HCT116 (cell line): ENCODE results near the gene BTG1. TPM values are rescaled to one million over a fixed set of nuclear protein-coding genes. Genes with fewer than 3 reads are reported as not detected.
A peak's percentile ranks its signal among the peaks of the same experiment; 100 is the strongest.

ENCODE experiments used
- ATAC-seq: fragments of 200-7000 bp; cut with Tn5 transposase; 2 replicates; pipeline ENCODE4 v1.9.1; 2020; ENCODE audit warnings: mild to moderate bottlenecking, moderate library complexity
- BruUV-seq: library from RNA; stranded (reverse); fragments of 400-500 nt; replicated peaks from 2 replicates; lab custom pipeline; 2021; lab: Mats Ljungman, UMichigan
- CTCF ChIA-PET: fragments of 300-600 bp; sonication (Branson Sonifier 250); formaldehyde crosslinking; loops from one replicate; lab custom pipeline; 2021; ENCODE audit warnings: antibody characterized with exemption; lab: Charles Lee
- POLR2A ChIA-PET: fragments of 300-600, 350-600 bp; sonication (Branson Sonifier 250); formaldehyde crosslinking; loops from one replicate; lab custom pipeline; 2021; ENCODE audit warnings: antibody characterized with exemption; lab: Charles Lee
- RAD21 ChIA-PET, 2 experiments: fragments of 300-600 bp; sonication (Branson Sonifier 250); formaldehyde crosslinking; loops; one replicate each; lab custom pipeline; 2023; ENCODE audit warnings: low total read pairs in 2 of 2; ENCODE audit not compliant: uncharacterized antibody in 2 of 2, unreplicated experiment in 2 of 2, low non-redundant PET in 1 of 2; lab: Charles Lee
- DNase-seq: peaks from one replicate; pipeline ENCODE4 v3.0.0-alpha.2; 2010; ENCODE audit warnings: low read depth, low spot score
- H2AFZ ChIP-seq: fragments of 200-600 bp; shearing (Covaris generic), sonication (generic); 2 replicates; pipeline ENCODE4 v1.6.1; 2017; ENCODE audit warnings: low read depth, mixed run types, mixed read lengths, antibody characterized with exemption, low read length; ENCODE audit not compliant: poor library complexity, severe bottlenecking
- H3K27ac ChIP-seq: 2 replicates; pipeline ENCODE4 v1.5.1; 2012; ENCODE audit warnings: low read depth, low read length
- H3K27me3 ChIP-seq: fragments of 200-600 bp; sonication (generic); 2 replicates; pipeline ENCODE4 v1.6.1; 2016; ENCODE audit warnings: mixed run types, low read length, mixed read lengths; ENCODE audit not compliant: insufficient read depth
- H3K36me3 ChIP-seq, 2 experiments: fragments of 200-500 bp in 1 of 2; fragments of 200-600 bp in 1 of 2; sonication (Bioruptor generic) in 1 of 2; sonication (generic) in 1 of 2; 2 replicates each; pipeline versions ENCODE4 v1.5.1 to v1.6.1; 2014 to 2016; ENCODE audit warnings: low read length in 2 of 2, inconsistent platforms in 1 of 2, mixed read lengths in 1 of 2, mixed run types in 1 of 2; ENCODE audit not compliant: insufficient read depth in 2 of 2, control insufficient read depth in 1 of 2
- H3K4me1 ChIP-seq, 2 experiments: fragments of 200-600 bp in 1 of 2; sonication (generic) in 1 of 2; 2 replicates each; pipeline versions ENCODE4 v1.5.1 to v1.6.1; 2012 to 2017; ENCODE audit warnings: low read length in 2 of 2, inconsistent platforms in 1 of 2, mild to moderate bottlenecking in 1 of 2, mixed read lengths in 1 of 2, mixed run types in 1 of 2, moderate library complexity in 1 of 2; ENCODE audit not compliant: insufficient read depth in 2 of 2, control insufficient read depth in 1 of 2
- H3K4me2 ChIP-seq: fragments of 200-600 bp; sonication (generic); 2 replicates; pipeline ENCODE4 v1.6.1; 2017; ENCODE audit warnings: mixed run types, low read length, mixed read lengths
- H3K4me3 ChIP-seq, 2 experiments: fragments of 200-600 bp in 1 of 2; sonication (generic) in 1 of 2; replicated peaks in 1 of 2; 2 replicates each; pipeline ENCODE4 v1.5.1; 2011 to 2016; ENCODE audit warnings: low read length in 2 of 2, control low read depth in 1 of 2, low read depth in 1 of 2, mild to moderate bottlenecking in 1 of 2, mixed read lengths in 1 of 2, mixed run types in 1 of 2
- H3K79me2 ChIP-seq: fragments of 200-600 bp; sonication (generic); 2 replicates; pipeline ENCODE4 v1.6.1; 2017; ENCODE audit warnings: mild to moderate bottlenecking, mixed run types, low read length, moderate library complexity, mixed read lengths; ENCODE audit not compliant: insufficient read depth
- H3K9ac ChIP-seq: fragments of 200-600 bp; sonication (generic); 2 replicates; pipeline ENCODE4 v1.6.1; 2016; ENCODE audit warnings: low read length, mixed read lengths
- H3K9me2 ChIP-seq: fragments of 200-600 bp; sonication (generic), shearing (Covaris generic); 2 replicates; pipeline ENCODE4 v1.6.1; 2017; ENCODE audit warnings: mixed run types, mild to moderate bottlenecking, moderate library complexity; ENCODE audit not compliant: insufficient read depth
- H3K9me3 ChIP-seq, 2 experiments: fragments of 200-500 bp in 1 of 2; fragments of 200-600 bp in 1 of 2; sonication (Bioruptor generic) in 1 of 2; sonication (generic) in 1 of 2; 2 replicates each; pipeline ENCODE4 v1.6.1; 2014 to 2017; ENCODE audit warnings: low read length in 2 of 2, mixed read lengths in 2 of 2, inconsistent platforms in 1 of 2, low read depth in 1 of 2, mild to moderate bottlenecking in 1 of 2, mixed run types in 1 of 2, moderate library complexity in 1 of 2; ENCODE audit not compliant: control insufficient read depth in 1 of 2, insufficient read depth in 1 of 2
- H4K20me1 ChIP-seq: fragments of 200-600 bp; sonication (generic), shearing (Covaris generic); 2 replicates; pipeline ENCODE4 v1.6.1; 2017; ENCODE audit warnings: mixed run types, mild to moderate bottlenecking, moderate library complexity; ENCODE audit not compliant: insufficient read depth
- CEBPB ChIP-seq: IDR thresholded peaks from 2 replicates; pipeline ENCODE4 v1.6.1; 2012; ENCODE audit warnings: low read depth
- EGR1 ChIP-seq: IDR thresholded peaks from 2 replicates; pipeline ENCODE4 v1.6.1; 2012; ENCODE audit warnings: low read depth
- ELF1 ChIP-seq: IDR thresholded peaks from 2 replicates; pipeline ENCODE4 v1.6.1; 2012; ENCODE audit warnings: low read depth, borderline replicate concordance
- EZH2phosphoT487 ChIP-seq: fragments of 200-600 bp; IDR thresholded peaks from 2 replicates; pipeline ENCODE4 v1.6.1; 2018; ENCODE audit warnings: antibody characterized with exemption, borderline replicate concordance
- JUND ChIP-seq: IDR thresholded peaks from 2 replicates; pipeline ENCODE4 v1.6.1; 2012
- POLR2AphosphoS5 ChIP-seq: IDR thresholded peaks from 2 replicates; pipeline ENCODE4 v1.6.1; 2011; ENCODE audit warnings: mild to moderate bottlenecking, low read depth, low read length, moderate library complexity
- RAD21 ChIP-seq: IDR thresholded peaks from 2 replicates; pipeline ENCODE4 v1.6.1; 2012; ENCODE audit warnings: low read depth, mild to moderate bottlenecking
- SIN3A ChIP-seq: IDR thresholded peaks from 2 replicates; pipeline ENCODE4 v1.6.1; 2012; ENCODE audit warnings: low read depth
- YY1 ChIP-seq: IDR thresholded peaks from 2 replicates; pipeline ENCODE4 v1.6.1; 2011; ENCODE audit warnings: low read length, low read depth, moderate library complexity, mild to moderate bottlenecking; ENCODE audit not compliant: insufficient replicate concordance; ENCODE audit errors: extremely low read depth
- ZFX ChIP-seq: fragments of 450-650 bp; IDR thresholded peaks from 2 replicates; pipeline ENCODE4 v1.6.1; 2017
- ZNF274 ChIP-seq: fragments of 200-500 bp; sonication (Bioruptor generic); IDR thresholded peaks from 2 replicates; pipeline ENCODE4 v1.6.1; 2014; ENCODE audit warnings: mild to moderate bottlenecking, low read depth, low read length, inconsistent platforms
- intact Hi-C: fragments of 100-400 bp; cut with micrococcal nuclease; formaldehyde crosslinking; loops from 2 replicates; pipeline ENCODE4 v1.10.0; 2022
- total RNA-seq: library from RNA; stranded (reverse); gene quantifications from one replicate; pipeline ENCODE4 v1.2.1, GENCODE V29; 2021; ENCODE audit not compliant: unreplicated experiment
- TF ChIP-seq, protein P1 (sequence below): IDR thresholded peaks from 2 replicates; pipeline ENCODE4 v1.6.1; 2012; ENCODE audit warnings: low read depth
- TF ChIP-seq, protein P2 (sequence below): IDR thresholded peaks from 2 replicates; pipeline ENCODE4 v1.6.1; 2011; ENCODE audit warnings: mild to moderate bottlenecking, low read length, moderate library complexity; ENCODE audit not compliant: insufficient replicate concordance; ENCODE audit errors: extremely low read depth

The BTG1 gene
- total RNA-seq, 1 experiment from 2014 or later = 57.3 TPM

DNA sequence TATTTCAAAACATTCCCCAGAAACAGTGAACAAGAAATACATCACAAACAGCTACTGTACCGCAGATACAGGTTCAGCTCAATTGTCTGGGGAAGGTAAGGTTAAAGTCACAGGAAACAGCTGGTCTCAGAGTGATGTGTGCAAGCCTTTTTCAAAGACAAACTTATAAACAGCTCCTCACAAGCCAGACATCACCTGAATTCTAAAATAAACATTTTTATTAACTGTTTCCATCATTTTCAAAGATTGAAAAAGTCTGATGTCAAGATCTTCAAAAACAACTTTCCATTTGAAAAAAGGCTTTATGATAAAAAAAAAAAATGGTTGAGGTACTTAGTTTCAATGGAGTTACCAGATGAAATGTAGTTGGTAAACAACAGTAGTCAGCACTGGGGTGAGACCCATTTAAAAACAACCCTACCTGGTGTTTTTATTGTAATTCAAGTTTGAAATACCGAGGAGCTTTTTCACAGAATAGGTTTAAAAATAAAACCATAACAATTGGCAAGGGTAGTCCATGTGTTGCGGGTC is 4.0 kb downstream of the BTG1 start:
- TF ChIP-seq, protein P1, sequence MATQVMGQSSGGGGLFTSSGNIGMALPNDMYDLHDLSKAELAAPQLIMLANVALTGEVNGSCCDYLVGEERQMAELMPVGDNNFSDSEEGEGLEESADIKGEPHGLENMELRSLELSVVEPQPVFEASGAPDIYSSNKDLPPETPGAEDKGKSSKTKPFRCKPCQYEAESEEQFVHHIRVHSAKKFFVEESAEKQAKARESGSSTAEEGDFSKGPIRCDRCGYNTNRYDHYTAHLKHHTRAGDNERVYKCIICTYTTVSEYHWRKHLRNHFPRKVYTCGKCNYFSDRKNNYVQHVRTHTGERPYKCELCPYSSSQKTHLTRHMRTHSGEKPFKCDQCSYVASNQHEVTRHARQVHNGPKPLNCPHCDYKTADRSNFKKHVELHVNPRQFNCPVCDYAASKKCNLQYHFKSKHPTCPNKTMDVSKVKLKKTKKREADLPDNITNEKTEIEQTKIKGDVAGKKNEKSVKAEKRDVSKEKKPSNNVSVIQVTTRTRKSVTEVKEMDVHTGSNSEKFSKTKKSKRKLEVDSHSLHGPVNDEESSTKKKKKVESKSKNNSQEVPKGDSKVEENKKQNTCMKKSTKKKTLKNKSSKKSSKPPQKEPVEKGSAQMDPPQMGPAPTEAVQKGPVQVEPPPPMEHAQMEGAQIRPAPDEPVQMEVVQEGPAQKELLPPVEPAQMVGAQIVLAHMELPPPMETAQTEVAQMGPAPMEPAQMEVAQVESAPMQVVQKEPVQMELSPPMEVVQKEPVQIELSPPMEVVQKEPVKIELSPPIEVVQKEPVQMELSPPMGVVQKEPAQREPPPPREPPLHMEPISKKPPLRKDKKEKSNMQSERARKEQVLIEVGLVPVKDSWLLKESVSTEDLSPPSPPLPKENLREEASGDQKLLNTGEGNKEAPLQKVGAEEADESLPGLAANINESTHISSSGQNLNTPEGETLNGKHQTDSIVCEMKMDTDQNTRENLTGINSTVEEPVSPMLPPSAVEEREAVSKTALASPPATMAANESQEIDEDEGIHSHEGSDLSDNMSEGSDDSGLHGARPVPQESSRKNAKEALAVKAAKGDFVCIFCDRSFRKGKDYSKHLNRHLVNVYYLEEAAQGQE = no peak
- peak; percentile 26; the same call in 1 of the 2 replicates for TF ChIP-seq POLR2AphosphoS5
- intact Hi-C loops = loop anchor here (5.0 to 10.0 kb wide), 2 partner anchors 329 to 367 kb away; no protein-coding TSS in a partner anchor
- Histone ChIP-seq H3K9me3 (no peaks in the 10 kb centered on the region), H3K9ac (no peak overlapping the region), H3K4me3 (no peak overlapping the region), H3K36me3 (peaks cover 9 to 21% of the 10 kb centered on the region in 2 experiments; a peak in 2 of 4 replicates), H3K27ac (no peak overlapping the region), H2AFZ (no peak overlapping the region), H3K9me2 (no peaks in the 10 kb centered on the region), H3K79me2 (peaks cover 44% of the 10 kb centered on the region), H3K27me3 (no peaks in the 10 kb centered on the region), H3K4me2 (no peak overlapping the region), H4K20me1 (no peaks in the 10 kb centered on the region), H3K4me1 (peaks cover 2 to 40% of the 10 kb centered on the region in 2 experiments; a peak in 2 of 4 replicates)
- ChIA-PET CTCF (no interaction called here), POLR2A (no interaction called here), RAD21 (no interaction called here)
- DNase-seq = no peak
- no peak for ATAC-seq
- no TSS peak for BruUV-seq

DNA sequence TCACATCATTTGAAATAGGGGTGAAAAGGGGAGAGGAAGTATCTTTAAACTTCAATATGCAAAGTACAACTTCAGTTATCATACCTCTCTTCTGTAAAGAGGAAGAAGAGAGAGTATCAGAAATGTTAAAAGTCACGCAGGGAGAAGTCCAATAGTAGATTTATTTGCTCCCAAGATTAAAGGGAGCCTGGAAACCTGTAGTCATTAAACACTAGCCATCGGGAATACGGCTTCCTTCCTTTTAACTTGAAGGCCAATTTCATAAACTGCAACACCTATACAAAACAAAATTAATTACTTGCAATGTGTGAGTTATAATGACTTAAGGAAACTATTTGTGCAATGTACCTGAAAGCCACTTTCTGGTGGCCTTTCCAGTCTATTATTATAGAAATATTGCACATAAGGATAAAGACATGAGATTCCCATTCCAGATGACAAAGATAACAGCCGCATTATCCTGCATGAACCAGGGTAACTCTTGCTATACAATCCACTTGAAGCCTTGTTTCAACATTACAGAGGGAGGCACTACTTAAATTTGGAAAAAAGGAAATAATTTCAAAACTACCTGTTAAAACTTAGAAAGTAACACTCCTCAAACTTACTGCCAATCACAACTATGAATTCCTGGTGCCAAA is 4.6 kb downstream of the BTG1 start:
- Histone ChIP-seq H4K20me1 (no peaks in the 10 kb centered on the region), H2AFZ (no peak overlapping the region), H3K36me3 (peaks cover 9 to 21% of the 10 kb centered on the region in 2 experiments; a peak in 2 of 4 replicates), H3K9me3 (no peaks in the 10 kb centered on the region), H3K27ac (no peak overlapping the region), H3K27me3 (no peaks in the 10 kb centered on the region), H3K79me2 (peaks cover 44% of the 10 kb centered on the region), H3K4me1 (peaks cover 2 to 36% of the 10 kb centered on the region in 2 experiments; a peak in 2 of 4 replicates), H3K4me3 (no peak overlapping the region), H3K4me2 (no peak overlapping the region), H3K9me2 (no peaks in the 10 kb centered on the region), H3K9ac (no peak overlapping the region)
- no peak for DNase-seq
- ChIA-PET CTCF (no interaction called here), POLR2A (no interaction called here), RAD21 (no interaction called here)
- intact Hi-C loops = loop anchor here (5.0 to 10.0 kb wide), 2 partner anchors 329 to 366 kb away; no protein-coding TSS in a partner anchor
- no peak for ATAC-seq
- no TSS peak for BruUV-seq
- TF ChIP-seq YY1 (no peak), ELF1 (no peak), ZFX (no peak), ZNF274 (no peak), EGR1 (no peak), POLR2AphosphoS5 (no peak), SIN3A (no peak), JUND (no peak), EZH2phosphoT487 (no peak), CEBPB (no peak), RAD21 (no peak)
- TF ChIP-seq, protein P2, sequence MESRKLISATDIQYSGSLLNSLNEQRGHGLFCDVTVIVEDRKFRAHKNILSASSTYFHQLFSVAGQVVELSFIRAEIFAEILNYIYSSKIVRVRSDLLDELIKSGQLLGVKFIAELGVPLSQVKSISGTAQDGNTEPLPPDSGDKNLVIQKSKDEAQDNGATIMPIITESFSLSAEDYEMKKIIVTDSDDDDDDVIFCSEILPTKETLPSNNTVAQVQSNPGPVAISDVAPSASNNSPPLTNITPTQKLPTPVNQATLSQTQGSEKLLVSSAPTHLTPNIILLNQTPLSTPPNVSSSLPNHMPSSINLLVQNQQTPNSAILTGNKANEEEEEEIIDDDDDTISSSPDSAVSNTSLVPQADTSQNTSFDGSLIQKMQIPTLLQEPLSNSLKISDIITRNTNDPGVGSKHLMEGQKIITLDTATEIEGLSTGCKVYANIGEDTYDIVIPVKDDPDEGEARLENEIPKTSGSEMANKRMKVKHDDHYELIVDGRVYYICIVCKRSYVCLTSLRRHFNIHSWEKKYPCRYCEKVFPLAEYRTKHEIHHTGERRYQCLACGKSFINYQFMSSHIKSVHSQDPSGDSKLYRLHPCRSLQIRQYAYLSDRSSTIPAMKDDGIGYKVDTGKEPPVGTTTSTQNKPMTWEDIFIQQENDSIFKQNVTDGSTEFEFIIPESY = no peak
